ENCODE measurements around the gene CDH23.

CDH23 gene

DNA sequence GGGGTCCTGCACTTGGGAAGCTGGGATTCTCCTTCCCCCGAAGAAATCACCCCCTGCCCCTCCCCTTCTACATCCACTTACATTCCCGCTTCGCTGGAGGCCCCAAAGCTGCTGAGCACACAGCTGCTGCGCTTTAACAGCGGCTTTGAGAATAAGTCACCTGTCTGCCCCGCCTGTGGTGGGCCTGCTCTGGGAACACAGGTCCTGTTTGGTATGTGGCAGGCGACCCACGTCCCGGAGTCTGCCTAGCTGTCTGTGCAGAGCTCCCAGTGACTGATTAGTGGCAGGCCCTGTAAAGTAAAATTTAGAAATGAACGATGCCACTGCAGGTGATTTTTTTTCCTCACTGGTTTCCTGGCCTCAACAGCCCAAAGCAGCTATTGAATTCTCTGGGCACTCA, 47.0 kb downstream of the CDH23 start:
- no peak for DNase-seq

DNA sequence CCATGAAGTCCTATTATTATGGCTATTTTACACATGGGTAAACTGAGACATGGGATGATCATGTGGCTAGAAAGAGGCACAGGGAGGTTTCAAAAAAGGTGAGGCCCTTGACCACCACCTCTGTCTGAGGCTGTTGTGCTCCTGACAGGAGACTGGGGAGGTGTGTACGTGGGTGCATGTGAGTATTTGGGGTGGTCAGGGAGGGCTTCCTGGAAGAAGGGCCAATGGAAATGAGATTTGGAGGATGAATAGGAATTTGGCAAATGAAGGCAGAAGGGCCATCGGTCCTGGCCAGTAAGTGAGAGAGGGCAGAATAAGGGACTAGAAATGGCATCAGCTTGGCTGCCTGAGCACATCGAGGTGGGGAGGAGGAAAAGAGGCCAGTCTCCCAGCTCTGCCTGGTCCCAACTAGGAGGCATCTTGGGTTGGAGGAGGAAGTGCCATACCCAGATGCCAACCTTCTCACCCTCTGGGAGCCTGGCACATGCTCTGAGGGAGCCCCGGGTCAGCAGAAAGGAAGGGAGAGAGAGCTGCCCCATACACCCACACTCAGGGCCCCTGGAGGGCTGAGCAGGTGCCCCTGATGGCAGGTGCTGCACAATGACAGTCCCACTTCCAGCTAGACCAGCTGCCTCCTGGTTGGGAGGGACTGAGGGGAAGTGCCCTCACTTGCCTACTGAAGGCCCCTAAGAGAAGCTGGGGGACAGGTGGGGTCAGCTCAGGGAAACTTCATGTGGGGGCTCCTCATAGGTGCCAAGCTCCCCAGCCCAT, 47.7 kb downstream of the CDH23 start:
- DNase-seq: no peak

DNA sequence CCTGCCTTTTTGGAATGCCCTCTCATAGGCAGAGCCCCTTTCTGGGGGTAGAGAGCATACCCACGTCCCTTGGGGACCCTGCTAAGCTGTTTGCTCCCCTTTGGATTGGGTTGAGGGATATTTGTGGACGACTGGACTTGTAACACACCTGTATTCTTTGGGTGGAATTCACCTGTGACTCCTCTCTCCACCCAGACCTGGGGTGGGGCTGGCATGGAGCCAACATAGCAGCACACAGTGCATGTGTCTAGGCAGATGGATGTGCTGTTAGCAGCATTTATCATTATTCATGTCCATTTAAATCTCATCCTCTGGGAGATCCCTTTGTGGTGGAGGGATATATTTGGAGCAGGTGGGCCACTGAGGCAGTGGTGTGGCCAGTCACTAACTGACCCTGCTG, 51.0 kb downstream of the CDH23 start:
- no peak for DNase-seq

DNA sequence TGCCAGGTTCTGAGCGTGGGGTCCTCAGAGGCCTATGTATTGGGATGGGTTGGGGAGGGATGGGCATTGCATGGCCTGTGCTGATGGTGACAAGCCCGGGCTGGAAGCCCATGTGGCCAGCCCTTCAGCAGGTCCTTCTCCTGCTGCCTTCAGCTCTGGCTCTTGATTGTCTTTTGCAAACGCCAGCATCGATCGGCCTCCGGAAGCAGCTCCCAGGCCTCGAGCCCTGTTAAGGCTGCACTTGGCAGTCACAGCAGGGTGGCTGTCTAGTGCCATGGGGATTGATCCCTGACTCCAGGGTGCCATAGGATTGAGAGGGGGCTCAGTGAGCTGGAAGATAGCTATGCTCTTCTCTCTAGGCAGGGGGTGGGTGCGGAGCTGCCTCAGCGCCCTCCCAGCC, 51.4 kb downstream of the CDH23 start:
- no peak for DNase-seq

DNA sequence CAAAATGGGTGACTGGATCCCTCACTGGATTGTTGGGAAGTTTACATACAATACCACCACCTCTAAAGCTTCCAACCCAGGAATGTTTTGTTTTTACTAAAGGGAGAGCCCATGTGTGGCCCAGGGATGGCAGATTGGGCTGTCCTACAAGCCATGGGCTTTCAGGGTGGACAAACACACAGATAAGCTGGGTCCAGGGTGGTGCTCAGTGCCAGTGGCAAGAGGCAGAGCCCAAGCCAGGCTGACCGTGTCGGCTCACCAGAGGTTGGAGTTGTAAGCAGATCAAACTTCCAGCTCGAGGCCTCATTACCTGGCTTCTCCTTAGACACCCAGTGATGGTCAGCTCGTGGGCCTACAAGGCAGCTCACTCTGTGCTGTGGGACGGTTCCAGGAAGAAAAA, 52.3 kb downstream of the CDH23 start:
- no peak for DNase-seq

DNA sequence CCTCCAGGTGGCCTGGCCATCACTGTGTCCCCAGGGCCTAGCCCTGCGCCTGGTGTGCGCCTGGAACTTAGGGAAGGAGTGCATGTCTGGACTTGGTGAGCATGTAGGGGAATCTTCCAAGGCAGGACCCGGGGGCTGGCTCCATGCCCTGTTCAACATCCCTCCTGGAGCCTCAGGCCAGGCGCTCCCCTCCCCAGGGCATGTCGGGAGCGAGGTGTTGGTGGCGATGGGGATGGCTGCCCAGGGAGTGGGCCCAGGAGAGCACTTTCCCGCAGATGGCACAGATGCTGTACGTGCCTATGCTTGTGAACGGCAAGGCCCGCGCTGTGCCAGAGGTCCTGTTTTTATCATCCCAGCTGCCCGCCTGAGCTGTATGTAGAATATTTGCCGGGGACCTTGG, 55.0 kb downstream of the CDH23 start:
- DNase-seq: no peak

- DNase-seq: no peak
These were observed 56.5 kb downstream of the CDH23 start for GRCh38 chr10:71453186-71453585.

GRCh38 chr10:71454347-71454746, 57.6 kb downstream of the CDH23 start:
- no peak for DNase-seq

- no peak for DNase-seq
These were observed 58.3 kb downstream of the CDH23 start for GRCh38 chr10:71455035-71455434.

- no peak for DNase-seq
These were observed 59.9 kb downstream of the CDH23 start for GRCh38 chr10:71456631-71457030.

- DNase-seq: no peak
These were observed 61.2 kb downstream of the CDH23 start for GRCh38 chr10:71457908-71458307.

DNA sequence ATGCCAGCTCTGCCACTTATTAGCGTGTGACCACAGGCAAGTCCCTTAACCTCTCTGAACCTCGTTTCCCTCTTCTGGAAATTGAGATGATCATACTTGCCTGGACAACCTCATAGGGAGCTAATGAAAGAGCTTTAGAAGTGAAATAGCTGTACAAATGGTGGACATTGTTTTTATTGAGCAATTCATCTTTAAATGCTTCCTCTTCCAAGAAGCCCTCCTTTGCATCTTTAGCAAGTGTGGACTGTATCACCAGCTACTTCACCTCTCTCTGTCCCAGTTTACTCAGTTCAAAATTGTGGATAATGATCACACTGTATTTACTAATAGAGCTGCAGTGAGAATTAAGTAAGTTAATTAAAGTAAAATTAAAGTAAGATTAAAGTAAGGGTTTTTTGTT, 61.7 kb downstream of the CDH23 start:
- DNase-seq: no peak

DNA sequence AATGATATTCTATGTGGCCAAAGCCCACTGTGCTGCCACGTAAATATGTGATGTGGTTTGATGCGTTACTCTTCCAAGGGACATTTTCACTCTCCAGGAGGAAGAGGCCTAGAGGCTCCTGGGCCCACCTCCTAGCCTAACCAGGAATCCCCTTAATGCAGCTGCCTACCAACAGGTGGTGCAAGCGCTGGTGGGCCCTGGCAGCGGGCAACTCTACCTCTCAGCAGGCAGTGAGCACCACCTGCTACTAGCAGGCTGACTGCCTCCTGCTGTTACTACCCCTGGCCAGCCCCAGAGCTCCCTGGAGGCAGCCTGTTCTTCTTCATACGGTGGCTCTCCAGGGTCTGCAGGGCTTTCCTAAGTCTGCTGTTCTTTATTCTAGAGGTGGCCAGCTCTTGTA, 62.8 kb downstream of the CDH23 start:
- no peak for DNase-seq

- no peak for DNase-seq
These were observed 63.9 kb downstream of the CDH23 start for GRCh38 chr10:71460615-71461014.

DNA sequence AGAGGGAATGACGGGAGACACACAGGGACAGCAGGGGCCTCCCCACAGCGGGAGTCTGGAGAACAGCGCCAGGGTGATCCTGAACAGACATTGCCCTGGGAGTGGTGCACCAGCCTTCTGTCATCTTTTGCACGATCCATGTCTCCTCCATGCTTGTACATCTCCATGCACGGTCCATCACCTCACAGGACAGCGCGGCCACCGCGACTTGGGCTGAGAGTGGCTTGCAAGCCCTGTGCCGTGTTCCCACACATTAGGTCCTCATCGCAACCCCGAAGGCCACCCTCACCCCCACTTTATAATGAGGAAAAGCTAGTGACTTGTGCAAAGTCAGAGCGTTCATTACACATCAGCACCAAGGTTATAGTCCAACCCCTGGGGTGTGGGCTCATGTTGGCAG, 64.7 kb downstream of the CDH23 start:
- no peak for DNase-seq

DNA sequence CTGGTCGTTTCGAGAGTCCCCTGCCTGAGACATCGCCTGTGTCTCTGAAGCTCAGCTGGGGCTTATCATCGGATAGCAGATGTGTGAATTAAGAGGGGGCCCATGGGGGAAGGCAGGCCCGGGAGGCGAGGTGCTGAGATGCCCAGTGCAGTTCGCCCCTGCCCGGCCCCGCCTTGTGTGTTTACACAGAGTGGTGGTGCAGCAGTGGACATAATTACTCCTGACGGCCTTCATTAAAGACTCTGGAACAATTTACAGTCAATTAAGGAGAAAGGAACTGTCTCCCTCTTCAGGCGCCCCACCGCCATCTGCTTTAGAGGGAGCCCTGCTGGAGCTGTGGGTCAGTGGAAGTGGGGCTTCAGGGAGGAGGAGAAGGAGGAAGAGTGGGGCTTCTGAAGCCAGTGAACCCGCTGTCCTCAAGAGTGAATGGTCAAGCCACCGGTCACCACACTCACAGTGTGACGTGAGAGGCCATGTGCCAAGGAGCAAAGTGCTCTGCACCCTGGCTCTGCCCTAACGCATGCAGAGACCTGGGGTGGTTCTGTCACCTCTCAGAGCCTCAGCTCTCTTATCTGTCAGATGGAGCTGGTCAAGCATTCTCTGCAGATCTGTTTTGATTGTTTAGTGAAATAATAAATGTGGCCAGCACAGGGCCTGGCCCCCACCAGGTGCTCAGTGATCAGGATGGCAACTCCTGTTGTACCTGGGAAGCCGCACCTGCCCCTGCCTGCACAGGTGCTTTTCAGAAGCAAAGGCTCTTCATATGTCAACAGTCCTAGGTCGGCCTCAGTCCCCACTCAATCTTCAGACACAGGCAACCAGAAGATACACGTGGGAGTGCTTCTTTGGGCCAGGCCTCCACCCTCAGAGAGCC, 65.6 kb downstream of the CDH23 start:
- DNase-seq: no peak

DNA sequence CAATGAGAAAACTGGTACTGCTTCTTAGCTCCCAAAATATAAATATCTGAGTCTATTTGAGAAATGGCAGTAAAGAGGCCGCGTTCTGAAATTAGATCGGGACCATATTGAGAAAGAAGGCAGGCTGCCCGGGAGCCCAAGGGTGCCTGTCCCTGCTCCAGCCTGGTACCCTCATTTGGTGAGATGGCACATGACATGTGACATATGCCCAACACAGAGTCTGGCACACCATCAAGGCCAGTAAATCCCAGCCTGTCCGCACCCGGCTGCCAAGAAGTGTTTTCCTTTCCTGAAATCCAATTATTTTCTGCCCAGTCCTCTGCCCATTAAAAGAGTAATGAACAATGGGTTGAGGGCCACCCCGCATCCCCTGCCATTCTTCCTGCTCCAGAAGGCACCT, 66.4 kb downstream of the CDH23 start:
- DNase-seq: no peak

- no peak for DNase-seq
These were observed 69.0 kb downstream of the CDH23 start for GRCh38 chr10:71465551-71466252.

GRCh38 chr10:71466330-71466729, 69.6 kb downstream of the CDH23 start:
- no peak for DNase-seq

GRCh38 chr10:71467161-71467560, 70.4 kb downstream of the CDH23 start:
- DNase-seq: no peak

DNA sequence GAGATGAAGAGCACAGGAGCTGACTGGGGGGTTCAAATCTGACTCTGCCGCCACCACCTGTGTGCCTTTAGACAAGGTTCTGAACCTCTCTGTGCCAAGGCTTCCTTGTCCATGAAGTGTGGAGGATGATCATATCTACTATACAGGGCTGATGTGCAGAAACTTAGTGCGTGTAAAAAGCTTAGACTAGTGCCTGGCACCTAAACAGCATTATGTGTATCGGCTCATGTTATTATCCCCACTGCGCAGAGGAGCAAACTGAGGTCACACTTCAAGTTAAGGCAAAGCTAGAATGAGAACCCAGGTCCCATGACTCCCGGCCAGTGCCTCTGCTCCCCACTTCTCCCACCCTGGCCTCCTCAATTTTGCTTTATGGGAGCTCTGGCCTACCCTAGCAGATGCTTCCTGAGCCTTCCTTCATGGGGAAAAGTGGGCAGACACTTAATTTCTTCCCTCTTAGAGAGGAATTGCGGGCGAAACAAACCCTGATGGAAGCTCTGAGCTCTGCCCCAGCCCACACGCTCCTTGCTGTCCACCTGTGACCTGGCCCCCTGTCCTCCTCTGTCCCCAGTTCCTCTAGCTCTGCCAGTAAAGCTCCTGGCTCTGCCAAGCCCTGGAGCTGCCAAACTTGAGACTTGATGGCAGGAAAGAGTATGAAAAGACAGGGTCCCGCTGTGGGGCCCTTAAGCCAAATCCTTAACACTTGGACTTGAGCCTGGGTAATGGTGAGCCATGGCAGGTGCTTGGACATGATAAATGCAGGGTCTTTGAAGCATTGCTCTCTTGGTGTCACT, 71.0 kb downstream of the CDH23 start:
- DNase-seq: no peak

GRCh38 chr10:71468363-71469094, 71.8 kb downstream of the CDH23 start:
- no peak for DNase-seq

Measured in activated CD4-positive, alpha-beta T cell treated with anti-CD3 and anti-CD28 coated beads for 1 hour (primary cell).